ENCODE data around the gene STAC3.

Gene STAC3

GRCh38 chr12:57221169-57221917 lies 29.6 kb downstream of the STAC3 start:
- TF ChIP-seq EZH2phosphoT487 (conservative IDR thresholded peaks at IDR 0.05; ENCODE audit: low read length) (no peak), CTCF (IDR thresholded peaks at IDR 0.05; ENCODE audit: insufficient read depth, low read length, poor library complexity, severe bottlenecking) (no peak)
- no peak overlapping the region for H3K27ac ChIP-seq (ENCODE audit: low read depth, low read length)

GRCh38 chr12:57220770-57221168 lies 30.2 kb downstream of the STAC3 start:
- peaks cover 9% of the 10 kb centered on the region; the same call in 1 of the 2 replicates for H3K79me2 ChIP-seq (ENCODE audit: insufficient read depth, low read length)
- no peaks in the 10 kb centered on the region for H3K9me3 ChIP-seq (ENCODE audit: insufficient read depth, low read length)
- H2AFZ ChIP-seq (ENCODE audit: low read depth, low read length, severe bottlenecking) = no peak overlapping the region
- H3K4me2 ChIP-seq (ENCODE audit: low read depth, low read length, poor library complexity, severe bottlenecking) = no peak overlapping the region
- no peak overlapping the region for H3K9ac ChIP-seq (ENCODE audit: low read length)
- H4K20me1 ChIP-seq (ENCODE audit: low read depth, low read length) = no peaks in the 10 kb centered on the region
- H3K4me3 ChIP-seq (ENCODE audit: insufficient read depth, low read length, poor library complexity, severe bottlenecking) = no peak overlapping the region
- H3K27ac ChIP-seq (ENCODE audit: low read depth, low read length) = no peak overlapping the region
- H3K36me3 ChIP-seq (ENCODE audit: low read length) = no peaks in the 10 kb centered on the region
- no peaks in the 10 kb centered on the region for H3K27me3 ChIP-seq (ENCODE audit: low read length)
- H3K9me2 ChIP-seq (replicated peaks; ENCODE audit: insufficient read depth, low read length) = no peaks in the 10 kb centered on the region
- TF ChIP-seq CTCF (IDR thresholded peaks at IDR 0.05; ENCODE audit: insufficient read depth, low read length, poor library complexity, severe bottlenecking) = no peak
- TF ChIP-seq EZH2phosphoT487 (conservative IDR thresholded peaks at IDR 0.05; ENCODE audit: low read length) = no peak
- peaks cover 22% of the 10 kb centered on the region; the same call in 1 of the 2 replicates for H3F3A ChIP-seq (ENCODE audit: insufficient read depth)

More at GRCh38 chr12:57221169-57221917, 29.6 kb downstream of the STAC3 start:
- Histone ChIP-seq H3K79me2 (ENCODE audit: insufficient read depth, low read length) (peaks cover 9% of the 10 kb centered on the region; the same call in 1 of the 2 replicates), H3K9me3 (ENCODE audit: insufficient read depth, low read length) (no peaks in the 10 kb centered on the region), H3K9ac (ENCODE audit: low read length) (no peak overlapping the region), H4K20me1 (ENCODE audit: low read depth, low read length) (no peaks in the 10 kb centered on the region), H3K27me3 (ENCODE audit: low read length) (no peaks in the 10 kb centered on the region), H3K4me2 (ENCODE audit: low read depth, low read length, poor library complexity, severe bottlenecking) (no peak overlapping the region), H3K9me2 (replicated peaks; ENCODE audit: insufficient read depth, low read length) (no peaks in the 10 kb centered on the region), H2AFZ (ENCODE audit: low read depth, low read length, severe bottlenecking) (no peak overlapping the region), H3F3A (ENCODE audit: insufficient read depth) (peaks cover 22% of the 10 kb centered on the region), H3K36me3 (ENCODE audit: low read length) (no peaks in the 10 kb centered on the region), H3K4me3 (ENCODE audit: insufficient read depth, low read length, poor library complexity, severe bottlenecking) (no peak overlapping the region)

- Histone ChIP-seq H3K9me2 (replicated peaks; ENCODE audit: insufficient read depth, low read length) (no peaks in the 10 kb centered on the region), H3K79me2 (ENCODE audit: insufficient read depth, low read length) (peaks cover 9% of the 10 kb centered on the region; the same call in 1 of the 2 replicates), H3K27ac (ENCODE audit: low read depth, low read length) (no peak overlapping the region), H3K9ac (ENCODE audit: low read length) (no peak overlapping the region), H3K36me3 (ENCODE audit: low read length) (no peaks in the 10 kb centered on the region), H3K4me3 (ENCODE audit: insufficient read depth, low read length, poor library complexity, severe bottlenecking) (no peak overlapping the region), H3K4me2 (ENCODE audit: low read depth, low read length, poor library complexity, severe bottlenecking) (no peak overlapping the region), H2AFZ (ENCODE audit: low read depth, low read length, severe bottlenecking) (no peak overlapping the region), H3K9me3 (ENCODE audit: insufficient read depth, low read length) (no peaks in the 10 kb centered on the region), H3K27me3 (ENCODE audit: low read length) (no peaks in the 10 kb centered on the region), H3F3A (ENCODE audit: insufficient read depth) (peaks cover 23% of the 10 kb centered on the region), H4K20me1 (ENCODE audit: low read depth, low read length) (no peaks in the 10 kb centered on the region)
- no peak for TF ChIP-seq EZH2phosphoT487 (conservative IDR thresholded peaks at IDR 0.05; ENCODE audit: low read length)
- no peak for TF ChIP-seq CTCF (IDR thresholded peaks at IDR 0.05; ENCODE audit: insufficient read depth, low read length, poor library complexity, severe bottlenecking)
Measured at GRCh38 chr12:57219993-57220754, 30.8 kb downstream of the STAC3 start.

Data from SU-DHL-6 (cell line).